HFFc6 (cell line): ENCODE data around the gene AOPEP. TPM values are rescaled to one million over a fixed set of nuclear protein-coding genes. Genes with fewer than 3 reads are reported as not detected.

Source experiments
- DNase-seq: peaks from one replicate; pipeline ENCODE4 v3.0.0-alpha.2; 2018
- H3K27ac Mint-ChIP-seq: 2 replicates; pipeline ENCODE4 v1.8.0; 2020; ENCODE audit warnings: mild to moderate bottlenecking, mixed read lengths
- H3K27me3 Mint-ChIP-seq: 2 replicates; pipeline ENCODE4 v1.8.0; 2021; ENCODE audit warnings: mild to moderate bottlenecking, moderate library complexity, mixed read lengths; ENCODE audit not compliant: insufficient read depth
- H3K36me3 Mint-ChIP-seq: 2 replicates; pipeline ENCODE4 v1.8.0; 2021; ENCODE audit warnings: low read depth, mixed read lengths
- H3K4me1 Mint-ChIP-seq: 2 replicates; pipeline ENCODE4 v1.8.0; 2020; ENCODE audit warnings: low read depth, mixed read lengths
- H3K4me3 Mint-ChIP-seq: 2 replicates; pipeline ENCODE4 v1.8.0; 2020; ENCODE audit warnings: mild to moderate bottlenecking, moderate library complexity, mixed read lengths
- H3K9me3 Mint-ChIP-seq: 2 replicates; pipeline ENCODE4 v1.8.0; 2020; ENCODE audit warnings: mild to moderate bottlenecking, mixed read lengths
- CTCF ChIP-seq: fragments of 200-600 bp; sonication (generic); IDR thresholded peaks from 2 replicates; pipeline ENCODE4 v1.5.0; 2021; ENCODE audit warnings: antibody characterized with exemption, mild to moderate bottlenecking
- total RNA-seq, 6 experiments: library from RNA; stranded (reverse); fragmentation: NEBNext Ultra II Directional; extraction: Animal tissue kit (Norgen Biotek cat#: 25700); gene quantifications; 2 replicates in 1 of 6; 3 replicates in 5 of 6; pipeline ENCODE4 v1.2.3, GENCODE V29; 2021

The AOPEP gene
- total RNA-seq, 6 experiments from 2014 or later: 32.2 to 46.6 (median 36.3) TPM

DNA sequence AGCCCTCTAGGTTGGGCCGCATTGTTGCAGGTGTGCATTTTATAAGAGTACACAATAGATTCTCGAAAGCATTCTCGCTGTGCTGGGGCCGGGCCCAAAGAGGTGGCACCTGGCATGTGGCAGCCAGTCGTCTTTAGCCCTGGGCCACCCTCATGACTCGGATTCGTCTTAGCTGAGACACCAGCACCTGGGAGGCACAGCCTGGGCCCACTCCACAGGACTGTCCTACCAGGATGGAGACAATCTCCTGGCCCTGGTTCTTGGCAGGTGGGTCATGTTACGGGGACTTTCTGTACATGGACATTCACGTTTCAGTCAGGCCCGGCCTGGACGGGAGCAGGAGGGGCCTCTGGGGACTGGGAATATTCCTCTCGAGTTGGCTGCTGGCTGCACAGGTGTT is 378.5 kb downstream of the AOPEP start:
- Mint-ChIP-seq H3K36me3 (peaks cover 15% of the 10 kb centered on the region; the same call in 1 of the 2 replicates), H3K4me3 (no peak overlapping the region), H3K27ac (no peak overlapping the region), H3K27me3 (no peaks in the 10 kb centered on the region; the same call in 1 of the 2 replicates), H3K9me3 (no peaks in the 10 kb centered on the region), H3K4me1 (peaks cover 12% of the 10 kb centered on the region)
- no peak for DNase-seq
- no peak for TF ChIP-seq CTCF

GRCh38 chr9:95105519-95106287 is 379.2 kb downstream of the AOPEP start:
- no peak for TF ChIP-seq CTCF
- Mint-ChIP-seq H3K36me3 (peaks cover 15% of the 10 kb centered on the region; the same call in 1 of the 2 replicates), H3K9me3 (no peaks in the 10 kb centered on the region), H3K27me3 (no peaks in the 10 kb centered on the region; the same call in 1 of the 2 replicates), H3K4me3 (no peak overlapping the region), H3K27ac (no peak overlapping the region; the same call in 1 of the 2 replicates), H3K4me1 (peaks cover 4% of the 10 kb centered on the region)
- DNase-seq: no peak

DNA sequence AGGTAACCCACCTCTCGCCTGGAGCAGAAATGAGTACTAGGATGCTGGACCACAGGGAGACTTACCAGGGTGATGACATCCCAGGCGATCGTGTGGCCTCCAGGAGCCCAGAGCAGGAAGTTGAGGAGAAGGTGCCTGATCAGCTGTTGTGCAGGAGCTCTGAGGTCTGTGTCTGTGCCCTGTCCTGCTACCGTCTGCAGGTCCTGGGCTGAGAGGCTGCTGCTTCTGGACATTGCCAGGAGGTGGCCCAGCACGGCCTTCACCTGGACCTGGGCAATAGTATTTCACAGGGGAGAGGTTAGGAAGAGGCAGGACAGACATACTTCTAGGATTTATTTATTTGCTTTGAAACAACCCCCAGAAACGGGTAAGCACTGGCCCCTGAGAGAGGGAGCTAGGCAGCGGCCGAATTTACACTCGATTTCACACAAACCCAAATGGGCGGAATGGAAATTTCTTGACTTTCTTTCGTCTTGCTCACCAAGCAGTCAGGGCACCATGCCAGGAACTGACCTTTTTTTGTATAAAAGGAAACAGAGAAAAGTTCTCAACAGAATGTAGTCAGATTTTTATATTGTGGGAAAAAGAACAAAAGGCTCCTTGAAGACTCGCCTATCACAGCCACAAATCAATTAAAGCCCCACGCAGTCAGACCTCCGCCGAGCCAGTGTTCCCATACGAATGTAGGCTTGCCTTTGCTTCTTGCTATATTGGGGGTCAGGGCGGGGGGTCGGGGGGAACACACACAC is 380.7 kb downstream of the AOPEP start:
- no peak overlapping the region for H3K4me3 Mint-ChIP-seq
- no peaks in the 10 kb centered on the region for H3K9me3 Mint-ChIP-seq
- no peak for DNase-seq
- H3K27ac Mint-ChIP-seq: no peak overlapping the region
- H3K27me3 Mint-ChIP-seq: no peaks in the 10 kb centered on the region; the same call in 1 of the 2 replicates
- TF ChIP-seq CTCF: no peak
- peaks cover 21% of the 10 kb centered on the region; the same call in 1 of the 2 replicates for H3K36me3 Mint-ChIP-seq
- H3K4me1 Mint-ChIP-seq: no peaks in the 10 kb centered on the region

- Mint-ChIP-seq H3K4me3 (no peak overlapping the region), H3K27me3 (no peaks in the 10 kb centered on the region; the same call in 1 of the 2 replicates), H3K9me3 (no peaks in the 10 kb centered on the region), H3K4me1 (no peaks in the 10 kb centered on the region), H3K27ac (no peak overlapping the region), H3K36me3 (peaks cover 25% of the 10 kb centered on the region; the same call in 1 of the 2 replicates)
- no peak for TF ChIP-seq CTCF
- no peak for DNase-seq
Observed at GRCh38 chr9:95107976-95108375, 381.5 kb downstream of the AOPEP start.

DNA sequence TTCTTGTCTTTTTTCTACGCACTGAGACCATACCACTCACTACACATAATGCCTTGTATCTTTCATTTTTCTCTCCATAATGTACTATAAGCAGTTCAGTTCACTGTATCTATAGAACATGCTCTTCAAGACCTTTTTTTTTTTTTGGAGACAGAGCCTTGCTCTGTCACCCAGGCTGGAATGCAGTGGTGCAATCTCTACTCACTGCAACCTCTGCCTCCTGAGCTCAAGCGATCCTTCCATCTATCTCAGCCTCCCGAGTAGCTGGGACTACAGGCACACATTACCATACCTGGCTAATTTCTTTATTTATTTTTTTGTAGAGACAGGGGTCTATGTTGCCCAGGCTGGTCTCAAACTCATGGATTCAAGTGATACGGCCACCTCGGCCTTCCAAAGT is 382.3 kb downstream of the AOPEP start:
- H3K27ac Mint-ChIP-seq: no peak overlapping the region

More for the DNA sequence above, 382.3 kb downstream of the AOPEP start:
- Mint-ChIP-seq H3K4me3 (no peak overlapping the region), H3K4me1 (no peaks in the 10 kb centered on the region), H3K9me3 (no peaks in the 10 kb centered on the region), H3K27me3 (no peaks in the 10 kb centered on the region; the same call in 1 of the 2 replicates), H3K36me3 (peaks cover 29% of the 10 kb centered on the region; the same call in 1 of the 2 replicates)
- no peak for DNase-seq
- TF ChIP-seq CTCF: no peak
